HUES6 (cell line): ENCODE results near the gene TEX38.
"Not testable (repeated sequence)": the region's sequence is repeated elsewhere in the genome, so short reads cannot be mapped to it uniquely, and the experiment has no call there.

ENCODE experiments used
- H3K27ac ChIP-seq: 2 replicates; pipeline ENCODE4 v1.7.0; 2013; ENCODE audit warnings: low read depth, mild to moderate bottlenecking, low read length, inconsistent platforms
- H3K27me3 ChIP-seq: 2 replicates; pipeline ENCODE4 v1.6.1; 2013; ENCODE audit warnings: low read length; ENCODE audit not compliant: control insufficient read depth, insufficient read depth
- H3K36me3 ChIP-seq: 2 replicates; pipeline ENCODE4 v1.6.1; 2013; ENCODE audit warnings: low read length; ENCODE audit not compliant: control insufficient read depth, insufficient read depth
- H3K4me1 ChIP-seq: 2 replicates; pipeline ENCODE4 v1.6.1; 2013; ENCODE audit warnings: low read length; ENCODE audit not compliant: control insufficient read depth, insufficient read depth
- H3K4me3 ChIP-seq: 2 replicates; pipeline ENCODE4 v1.5.1; 2013; ENCODE audit warnings: low read depth, low read length
- H3K9ac ChIP-seq: one replicate; pipeline ENCODE4 v1.6.1; 2013; ENCODE audit warnings: mild to moderate bottlenecking, low read length
- H3K9me3 ChIP-seq: 2 replicates; pipeline ENCODE4 v1.6.1; 2013; ENCODE audit warnings: low read depth, low read length; ENCODE audit not compliant: control insufficient read depth, insufficient read depth

The TEX38 gene

GRCh38 chr1:46708121-46708520 lies 36.5 kb downstream of the TEX38 start:
- no peaks in the 10 kb centered on the region for H3K4me1 ChIP-seq
- no peak overlapping the region for H3K27ac ChIP-seq
- no peaks in the 10 kb centered on the region for H3K9me3 ChIP-seq
- peaks cover 86% of the 10 kb centered on the region for H3K36me3 ChIP-seq
- no peak overlapping the region for H3K4me3 ChIP-seq
- no peaks in the 10 kb centered on the region for H3K27me3 ChIP-seq
- H3K9ac ChIP-seq = no peak overlapping the region

GRCh38 chr1:46714976-46715375 lies 43.3 kb downstream of the TEX38 start:
- Histone ChIP-seq H3K4me1 (peaks cover 17% of the 10 kb centered on the region), H3K27ac (no peak overlapping the region), H3K27me3 (no peaks in the 10 kb centered on the region)

GRCh38 chr1:46717654-46718053 lies 46.0 kb downstream of the TEX38 start:
- Histone ChIP-seq H3K27ac (no peak overlapping the region), H3K4me3 (peak overlapping the region; percentile 99), H3K36me3 (peaks cover 38% of the 10 kb centered on the region), H3K9ac (peak overlapping the region; percentile 90), H3K9me3 (no peaks in the 10 kb centered on the region), H3K4me1 (peaks cover 17% of the 10 kb centered on the region), H3K27me3 (no peaks in the 10 kb centered on the region)

More at GRCh38 chr1:46714976-46715375, 43.3 kb downstream of the TEX38 start:
- no peak overlapping the region for H3K9ac ChIP-seq
- no peaks in the 10 kb centered on the region for H3K9me3 ChIP-seq
- no peak overlapping the region for H3K4me3 ChIP-seq
- H3K36me3 ChIP-seq = peaks cover 59% of the 10 kb centered on the region

GRCh38 chr1:46718340-46718726 lies 46.7 kb downstream of the TEX38 start:
- peaks cover 33% of the 10 kb centered on the region for H3K36me3 ChIP-seq
- H3K4me1 ChIP-seq = peaks cover 17% of the 10 kb centered on the region
- H3K9ac ChIP-seq = peak overlapping the region; percentile 90
- no peaks in the 10 kb centered on the region for H3K27me3 ChIP-seq
- H3K27ac ChIP-seq = peak overlapping the region; percentile 88; the same call in 1 of the 2 replicates
- no peaks in the 10 kb centered on the region for H3K9me3 ChIP-seq
- peak overlapping the region; percentile 99 for H3K4me3 ChIP-seq

GRCh38 chr1:46718727-46719622 lies 47.3 kb downstream of the TEX38 start, which contains the start of gene EFCAB14:
TSS of gene EFCAB14 (minus strand) at chr1:46719114. CDS start at chr1:46718087, 1,027 bp downstream.
- Histone ChIP-seq H3K27me3 (no peaks in the 10 kb centered on the region), H3K36me3 (peaks cover 26% of the 10 kb centered on the region), H3K9me3 (no peaks in the 10 kb centered on the region), H3K4me3 (peak within 1 kb of the TSS; percentile 99), H3K4me1 (peaks cover 17% of the 10 kb centered on the region), H3K27ac (peak within 1 kb of the TSS; percentile 88), H3K9ac (peak within 1 kb of the TSS; percentile 90)

- H3K4me1 ChIP-seq = peaks cover 18% of the 10 kb centered on the region
- no peaks in the 10 kb centered on the region for H3K9me3 ChIP-seq
- H3K9ac ChIP-seq = no peak overlapping the region
- H3K27ac ChIP-seq = no peak overlapping the region
- peaks cover 19% of the 10 kb centered on the region for H3K36me3 ChIP-seq
- no peaks in the 10 kb centered on the region for H3K27me3 ChIP-seq
- peak overlapping the region; percentile 99 for H3K4me3 ChIP-seq
Observed at GRCh38 chr1:46719689-46720088, 48.0 kb downstream of the TEX38 start.

- not testable (repeated sequence) for H3K4me3 ChIP-seq, H3K27me3 ChIP-seq, H3K27ac ChIP-seq, H3K9ac ChIP-seq, H3K9me3 ChIP-seq
- peaks cover 23% of the 10 kb centered on the region for H3K4me1 ChIP-seq
- H3K36me3 ChIP-seq = peaks cover 13% of the 10 kb centered on the region
Observed at GRCh38 chr1:46720319-46720718, 48.7 kb downstream of the TEX38 start.

GRCh38 chr1:46721204-46721603 lies 49.5 kb downstream of the TEX38 start:
- Histone ChIP-seq H3K4me3 (no peak overlapping the region), H3K36me3 (0 out of 2 replicates have a peak, but pooled peaks cover 5% of the 10 kb centered on the region), H3K27ac (no peak overlapping the region), H3K9ac (no peak overlapping the region), H3K9me3 (no peaks in the 10 kb centered on the region), H3K27me3 (no peaks in the 10 kb centered on the region), H3K4me1 (peaks cover 23% of the 10 kb centered on the region)

GRCh38 chr1:46721686-46722205 lies 50.1 kb downstream of the TEX38 start:
- no peaks in the 10 kb centered on the region for H3K36me3 ChIP-seq
- no peak overlapping the region for H3K4me3 ChIP-seq
- H3K27ac ChIP-seq = no peak overlapping the region
- H3K9ac ChIP-seq = no peak overlapping the region
- H3K9me3 ChIP-seq = no peaks in the 10 kb centered on the region
- no peaks in the 10 kb centered on the region for H3K27me3 ChIP-seq
- H3K4me1 ChIP-seq = peaks cover 23% of the 10 kb centered on the region
